ENCODE data around the gene HAPLN3.
A peak's percentile ranks its signal among the peaks of the same experiment; 100 is the strongest.

Gene HAPLN3

DNA sequence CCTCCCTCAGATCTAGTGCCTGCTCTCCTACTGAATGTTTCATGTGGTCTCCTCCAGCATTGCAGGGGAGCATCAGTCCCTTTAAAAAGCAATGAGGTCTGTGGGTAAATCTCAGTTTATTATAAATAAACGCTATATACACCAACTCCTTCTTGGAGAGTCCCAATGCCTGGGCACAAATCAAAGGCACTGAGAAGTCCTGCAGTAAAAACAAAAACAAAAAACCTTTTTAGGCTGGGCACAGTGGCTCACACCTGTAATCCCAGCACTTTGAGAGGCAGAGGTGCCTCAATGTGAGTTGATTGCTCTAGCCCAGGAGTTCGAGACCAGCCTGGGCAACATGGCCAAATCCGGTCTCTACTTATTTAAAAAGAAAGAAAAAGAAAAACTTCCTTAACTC is 47.1 kb downstream of the HAPLN3 start:
- no peak for TF ChIP-seq PAX5 (IDR thresholded peaks at IDR 0.05; ENCODE audit: insufficient read depth, low read length, severe bottlenecking)
- TF ChIP-seq POLR2AphosphoS5 (IDR thresholded peaks at IDR 0.05; ENCODE audit: low read depth, low read length) = no peak
- no peak for TF ChIP-seq POU2F2 (IDR thresholded peaks at IDR 0.05; ENCODE audit: low read depth, low read length)
- no peak for TF ChIP-seq SPI1 (IDR thresholded peaks at IDR 0.05; ENCODE audit: low read depth, low read length)
- no peak for TF ChIP-seq TAF1 (IDR thresholded peaks at IDR 0.05; ENCODE audit: low read depth, low read length)
- TF ChIP-seq POLR2A (IDR thresholded peaks at IDR 0.05; ENCODE audit: low read depth, low read length) = no peak
- DNase-seq (ENCODE audit: insufficient read length, low spot score) (no peak), FAIRE-seq (no peak)

DNA sequence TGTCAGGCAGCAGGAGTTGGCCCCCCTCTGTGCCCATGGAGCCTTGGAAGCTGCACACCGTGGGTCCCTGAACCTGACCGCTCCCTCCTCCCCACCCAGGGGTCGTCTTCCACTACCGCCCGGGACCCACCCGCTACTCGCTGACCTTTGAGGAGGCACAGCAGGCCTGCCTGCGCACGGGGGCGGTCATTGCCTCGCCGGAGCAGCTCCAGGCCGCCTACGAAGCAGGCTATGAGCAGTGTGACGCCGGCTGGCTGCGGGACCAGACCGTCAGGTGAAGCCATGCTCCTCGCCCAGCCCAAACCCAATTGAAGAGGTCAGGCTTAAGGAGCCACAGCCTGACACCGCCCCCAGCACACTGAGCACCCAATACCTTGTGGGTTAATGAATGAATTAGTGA is 48.2 kb downstream of the HAPLN3 start:
- FAIRE-seq (no peak), DNase-seq (ENCODE audit: insufficient read length, low spot score) (no peak)
- TF ChIP-seq POLR2AphosphoS5 (IDR thresholded peaks at IDR 0.05; ENCODE audit: low read depth, low read length) (no peak), POLR2A (IDR thresholded peaks at IDR 0.05; ENCODE audit: low read depth, low read length) (no peak), SPI1 (IDR thresholded peaks at IDR 0.05; ENCODE audit: low read depth, low read length) (no peak), PAX5 (IDR thresholded peaks at IDR 0.05; ENCODE audit: insufficient read depth, low read length, severe bottlenecking) (no peak), TAF1 (IDR thresholded peaks at IDR 0.05; ENCODE audit: low read depth, low read length) (no peak), POU2F2 (IDR thresholded peaks at IDR 0.05; ENCODE audit: low read depth, low read length) (no peak)

GRCh38 chr15:88845616-88846015 is 49.7 kb downstream of the HAPLN3 start:
- TF ChIP-seq TAF1 (IDR thresholded peaks at IDR 0.05; ENCODE audit: low read depth, low read length) = no peak
- no peak for TF ChIP-seq POLR2AphosphoS5 (IDR thresholded peaks at IDR 0.05; ENCODE audit: low read depth, low read length)
- TF ChIP-seq POU2F2 (IDR thresholded peaks at IDR 0.05; ENCODE audit: low read depth, low read length) = no peak
- no peak for TF ChIP-seq POLR2A (IDR thresholded peaks at IDR 0.05; ENCODE audit: low read depth, low read length)
- no peak for TF ChIP-seq SPI1 (IDR thresholded peaks at IDR 0.05; ENCODE audit: low read depth, low read length)
- TF ChIP-seq PAX5 (IDR thresholded peaks at IDR 0.05; ENCODE audit: insufficient read depth, low read length, severe bottlenecking) = no peak
- FAIRE-seq = no peak
- DNase-seq (ENCODE audit: insufficient read length, low spot score) = no peak

DNA sequence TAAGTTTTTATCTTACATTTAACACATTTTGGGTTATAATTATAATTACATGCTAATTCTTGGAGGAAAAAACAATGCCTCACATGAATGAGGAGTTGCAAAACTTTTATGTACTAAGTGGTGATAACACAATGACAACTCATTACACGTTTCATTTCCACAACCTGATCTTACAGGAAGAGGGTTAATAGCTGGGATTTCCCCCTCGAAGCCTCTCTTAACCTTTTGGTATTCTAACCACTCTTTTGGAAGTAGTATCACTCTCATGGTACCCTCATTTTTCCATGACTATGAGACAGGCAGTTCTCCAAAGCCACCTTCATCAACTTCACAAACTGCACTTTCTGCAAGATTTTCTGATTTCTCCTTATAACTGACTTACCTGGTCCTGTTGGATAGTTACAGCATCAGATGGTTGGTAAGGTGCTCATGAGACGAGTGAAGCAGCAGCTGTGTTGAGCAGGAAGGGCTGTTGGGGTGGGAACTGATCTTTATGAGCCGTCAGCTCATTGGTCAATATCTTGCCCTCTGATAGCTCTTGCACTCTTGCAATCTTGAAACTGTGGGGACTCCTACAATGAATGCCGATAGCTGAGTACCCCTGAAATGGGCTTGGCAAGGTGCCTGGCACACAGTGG is 50.5 kb downstream of the HAPLN3 start:
- FAIRE-seq = no peak
- TF ChIP-seq POLR2A (IDR thresholded peaks at IDR 0.05; ENCODE audit: low read depth, low read length) (no peak), POLR2AphosphoS5 (IDR thresholded peaks at IDR 0.05; ENCODE audit: low read depth, low read length) (no peak), PAX5 (IDR thresholded peaks at IDR 0.05; ENCODE audit: insufficient read depth, low read length, severe bottlenecking) (no peak), SPI1 (IDR thresholded peaks at IDR 0.05; ENCODE audit: low read depth, low read length) (no peak), TAF1 (IDR thresholded peaks at IDR 0.05; ENCODE audit: low read depth, low read length) (no peak), POU2F2 (IDR thresholded peaks at IDR 0.05; ENCODE audit: low read depth, low read length) (no peak)
- DNase-seq (ENCODE audit: insufficient read length, low spot score) = no peak

GRCh38 chr15:88843334-88843733 is 52.0 kb downstream of the HAPLN3 start:
- TF ChIP-seq POU2F2 (IDR thresholded peaks at IDR 0.05; ENCODE audit: low read depth, low read length) = no peak
- no peak for TF ChIP-seq SPI1 (IDR thresholded peaks at IDR 0.05; ENCODE audit: low read depth, low read length)
- no peak for TF ChIP-seq POLR2A (IDR thresholded peaks at IDR 0.05; ENCODE audit: low read depth, low read length)
- TF ChIP-seq TAF1 (IDR thresholded peaks at IDR 0.05; ENCODE audit: low read depth, low read length) = no peak
- no peak for TF ChIP-seq PAX5 (IDR thresholded peaks at IDR 0.05; ENCODE audit: insufficient read depth, low read length, severe bottlenecking)
- no peak for TF ChIP-seq POLR2AphosphoS5 (IDR thresholded peaks at IDR 0.05; ENCODE audit: low read depth, low read length)
- no peak for FAIRE-seq
- DNase-seq (ENCODE audit: insufficient read length, low spot score) = no peak

DNA sequence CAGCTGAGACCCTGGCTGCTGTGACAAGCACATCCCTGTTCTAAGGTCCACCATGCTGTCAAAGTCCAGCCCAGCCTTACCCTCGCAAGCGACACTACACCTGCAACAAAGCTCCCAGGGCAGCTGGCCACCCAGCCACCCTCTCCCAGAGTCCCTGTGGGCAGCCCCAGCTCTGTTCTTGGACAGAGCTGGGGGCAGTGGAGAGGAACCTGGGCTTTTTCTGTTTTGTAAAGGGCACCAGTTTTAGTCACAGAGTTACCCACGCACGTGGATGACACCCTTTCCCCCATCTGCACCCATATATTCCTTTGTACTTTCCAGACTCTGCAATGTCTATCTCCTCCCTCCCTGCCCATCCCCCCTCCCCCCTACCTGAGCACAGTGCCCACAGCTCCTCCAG is 53.2 kb downstream of the HAPLN3 start:
- no peak for DNase-seq (ENCODE audit: insufficient read length, low spot score)
- FAIRE-seq = no peak
- TF ChIP-seq SPI1 (IDR thresholded peaks at IDR 0.05; ENCODE audit: low read depth, low read length) (no peak), POLR2AphosphoS5 (IDR thresholded peaks at IDR 0.05; ENCODE audit: low read depth, low read length) (no peak), TAF1 (IDR thresholded peaks at IDR 0.05; ENCODE audit: low read depth, low read length) (no peak), POU2F2 (IDR thresholded peaks at IDR 0.05; ENCODE audit: low read depth, low read length) (no peak), PAX5 (IDR thresholded peaks at IDR 0.05; ENCODE audit: insufficient read depth, low read length, severe bottlenecking) (no peak), POLR2A (IDR thresholded peaks at IDR 0.05; ENCODE audit: low read depth, low read length) (no peak)

- no peak for FAIRE-seq
- no peak for DNase-seq (ENCODE audit: insufficient read length, low spot score)
- TF ChIP-seq POU2F2 (IDR thresholded peaks at IDR 0.05; ENCODE audit: low read depth, low read length) (peak; percentile 59; the same call in 1 of the 2 replicates), POLR2AphosphoS5 (IDR thresholded peaks at IDR 0.05; ENCODE audit: low read depth, low read length) (no peak)
Observed at GRCh38 chr15:88841236-88841635, 54.1 kb downstream of the HAPLN3 start.

- DNase-seq (ENCODE audit: insufficient read length, low spot score) (no peak), FAIRE-seq (no peak)
- TF ChIP-seq POU2F2 (IDR thresholded peaks at IDR 0.05; ENCODE audit: low read depth, low read length) = no peak
- TF ChIP-seq POLR2AphosphoS5 (IDR thresholded peaks at IDR 0.05; ENCODE audit: low read depth, low read length) = no peak
- TF ChIP-seq PAX5 (IDR thresholded peaks at IDR 0.05; ENCODE audit: insufficient read depth, low read length, severe bottlenecking) = no peak
- TF ChIP-seq TAF1 (IDR thresholded peaks at IDR 0.05; ENCODE audit: low read depth, low read length) = no peak
- no peak for TF ChIP-seq POLR2A (IDR thresholded peaks at IDR 0.05; ENCODE audit: low read depth, low read length)
- TF ChIP-seq SPI1 (IDR thresholded peaks at IDR 0.05; ENCODE audit: low read depth, low read length) = no peak
Observed at GRCh38 chr15:88839961-88840360, 55.4 kb downstream of the HAPLN3 start.

- TF ChIP-seq PAX5 (IDR thresholded peaks at IDR 0.05; ENCODE audit: insufficient read depth, low read length, severe bottlenecking) (no peak), POLR2A (IDR thresholded peaks at IDR 0.05; ENCODE audit: low read depth, low read length) (no peak), TAF1 (IDR thresholded peaks at IDR 0.05; ENCODE audit: low read depth, low read length) (no peak), POLR2AphosphoS5 (IDR thresholded peaks at IDR 0.05; ENCODE audit: low read depth, low read length) (no peak), POU2F2 (IDR thresholded peaks at IDR 0.05; ENCODE audit: low read depth, low read length) (no peak)
- FAIRE-seq (no peak), DNase-seq (ENCODE audit: insufficient read length, low spot score) (no peak)
Observed at GRCh38 chr15:88839146-88839545, 56.2 kb downstream of the HAPLN3 start.

GRCh38 chr15:88838667-88839066 is 56.7 kb downstream of the HAPLN3 start:
- TF ChIP-seq POLR2AphosphoS5 (IDR thresholded peaks at IDR 0.05; ENCODE audit: low read depth, low read length) = no peak
- no peak for TF ChIP-seq SPI1 (IDR thresholded peaks at IDR 0.05; ENCODE audit: low read depth, low read length)
- TF ChIP-seq TAF1 (IDR thresholded peaks at IDR 0.05; ENCODE audit: low read depth, low read length) = no peak
- DNase-seq (ENCODE audit: insufficient read length, low spot score) (no peak), FAIRE-seq (no peak)
